K562 (cell line): ENCODE results near the gene IL27RA. TPM values are rescaled to one million over a fixed set of nuclear protein-coding genes. Genes with fewer than 3 reads are reported as not detected.

Source experiments
- ATAC-seq: fragments of 200-7000 bp; cut with Tn5 transposase; 3 replicates; pipeline ENCODE4 v1.9.1; 2020; ENCODE audit warnings: moderate library complexity
- BruUV-seq: library from RNA; stranded (reverse); fragments of 400-500 nt; replicated peaks from 2 replicates; lab custom pipeline; 2021; lab: Mats Ljungman, UMichigan
- CTCF ChIA-PET: fragments of 300-600 bp; formaldehyde crosslinking; extraction: SDS; loops from one replicate; lab custom pipeline; 2021; ENCODE audit warnings: low intra/inter-chr PET ratio; lab: Yijun Ruan, JAX
- POLR2A ChIA-PET: fragments of 300-600, 350-650 bp; sonication (Branson Sonifier 250); formaldehyde crosslinking; extraction: SDS; loops from one replicate; lab custom pipeline; 2021; ENCODE audit warnings: antibody characterized with exemption, inconsistent platforms; lab: Yijun Ruan, JAX
- DNase-seq, 4 experiments: peaks; one replicate each; pipeline versions ENCODE4 v3.0.0 to v3.0.0-alpha.2; 2011 to 2018; ENCODE audit warnings: low spot score in 3 of 4, mixed read lengths in 3 of 4; ENCODE audit errors: extremely low read depth in 1 of 4
- FAIRE-seq: peaks from 2 replicates; lab custom pipeline; 2011; peaks lifted over from hg19 to GRCh38; lab: Jason Lieb, UNC
- H2AFZ ChIP-seq: 2 replicates; pipeline ENCODE4 v1.6.0; 2011; ENCODE audit warnings: low read depth, low read length, control low read depth, inconsistent platforms
- H3K27ac ChIP-seq: fragments of 200-600 bp; 3 replicates; pipeline ENCODE4 v1.8.0; 2011; ENCODE audit warnings: low read depth, mild to moderate bottlenecking, control low read depth, inconsistent platforms, low read length, moderate library complexity, mixed read lengths; ENCODE audit errors: extremely low read depth
- H3K27me3 ChIP-seq, 2 experiments: fragments of 300-600 bp in 1 of 2; 2 replicates in 1 of 2; 3 replicates in 1 of 2; pipeline versions ENCODE4 v1.6.0 to v1.8.0; 2011; ENCODE audit warnings: inconsistent platforms in 2 of 2, low read length in 2 of 2, mild to moderate bottlenecking in 1 of 2, mixed read lengths in 1 of 2, moderate library complexity in 1 of 2; ENCODE audit not compliant: control insufficient read depth in 2 of 2, insufficient read depth in 2 of 2
- H3K36me3 ChIP-seq: fragments of 300-600 bp; 3 replicates; pipeline ENCODE4 v1.8.0; 2011; ENCODE audit warnings: mild to moderate bottlenecking, low read length, inconsistent platforms; ENCODE audit not compliant: control insufficient read depth, insufficient read depth
- H3K4me1 ChIP-seq, 2 experiments: fragments of 200-600 bp in 1 of 2; replicated peaks in 1 of 2; 2 replicates in 1 of 2; 3 replicates in 1 of 2; pipeline versions ENCODE4 v1.5.1 to v1.8.0; 2011; ENCODE audit warnings: inconsistent platforms in 2 of 2, low read length in 2 of 2, mild to moderate bottlenecking in 1 of 2, mixed read lengths in 1 of 2, moderate library complexity in 1 of 2; ENCODE audit not compliant: control insufficient read depth in 2 of 2, insufficient read depth in 2 of 2
- H3K4me2 ChIP-seq: 2 replicates; pipeline ENCODE4 v1.6.1; 2011; ENCODE audit warnings: low read length, control low read depth, inconsistent platforms, mixed read lengths; ENCODE audit not compliant: insufficient read depth
- H3K4me3 ChIP-seq: fragments of 200-600 bp; sonication (generic), shearing (Covaris generic); 2 replicates; pipeline ENCODE4 v1.5.1; 2016; ENCODE audit warnings: control low read depth, inconsistent platforms
- H3K79me2 ChIP-seq: fragments of 200-600 bp; 3 replicates; pipeline ENCODE4 v1.8.0; 2011; ENCODE audit warnings: low read length, inconsistent platforms; ENCODE audit not compliant: control insufficient read depth, insufficient read depth
- H3K9ac ChIP-seq, 2 experiments: 2 replicates each; pipeline versions ENCODE4 v1.6.0 to v1.6.1; 2011; ENCODE audit warnings: low read depth in 2 of 2, low read length in 2 of 2, control low read depth in 1 of 2, inconsistent platforms in 1 of 2, mild to moderate bottlenecking in 1 of 2, mixed read lengths in 1 of 2; ENCODE audit not compliant: insufficient read depth in 1 of 2
- H3K9me1 ChIP-seq: one replicate; pipeline ENCODE4 v1.6.0; 2011; ENCODE audit warnings: inconsistent platforms, mild to moderate bottlenecking, low read length, moderate library complexity; ENCODE audit not compliant: control insufficient read depth, insufficient read depth
- H3K9me3 ChIP-seq: replicated peaks from 2 replicates; pipeline ENCODE4 v1.5.1; 2011; ENCODE audit warnings: low read depth, low read length, inconsistent platforms; ENCODE audit not compliant: control insufficient read depth, insufficient read depth
- H4K20me1 ChIP-seq: replicated peaks from 2 replicates; pipeline ENCODE4 v1.6.1; 2011; ENCODE audit warnings: low read length, inconsistent platforms, mixed read lengths; ENCODE audit not compliant: control insufficient read depth, insufficient read depth
- ATF3 ChIP-seq, 2 experiments: fragments of 450-650 bp in 1 of 2; sonication (generic) in 1 of 2; formaldehyde crosslinking in 1 of 2; IDR thresholded peaks in 1 of 2; conservative IDR thresholded peaks in 1 of 2; 2 replicates each; pipeline versions ENCODE4 v1.6.1 to v1.8.1; 2016 to 2023; ENCODE audit warnings: mild to moderate bottlenecking in 2 of 2, moderate library complexity in 2 of 2, inconsistent platforms in 1 of 2, missing genetic modification reagents in 1 of 2
- HEY1 ChIP-seq: fragments of 250-450 bp; sonication (Bioruptor Pico); IDR thresholded peaks from 2 replicates; pipeline ENCODE4 v1.5.0; 2020; ENCODE audit warnings: mild to moderate bottlenecking, moderate library complexity, borderline replicate concordance
- HNRNPK ChIP-seq: fragments of 200-400 bp; formaldehyde crosslinking; IDR thresholded peaks from one replicate; pipeline ENCODE4 v1.6.1; 2018; ENCODE audit warnings: mild to moderate bottlenecking, low read depth, low read length; ENCODE audit not compliant: poor library complexity, severe bottlenecking
- HOXB6 ChIP-seq: fragments of 250-450 bp; sonication (Bioruptor Pico); IDR thresholded peaks from 2 replicates; pipeline ENCODE4 v1.5.1; 2022; ENCODE audit warnings: mild to moderate bottlenecking, borderline replicate concordance
- MEF2A ChIP-seq: IDR thresholded peaks from 2 replicates; pipeline ENCODE4 v1.6.1; 2011; ENCODE audit warnings: low read depth, mild to moderate bottlenecking, low read length, moderate library complexity; ENCODE audit not compliant: control insufficient read depth
- OTX1 ChIP-seq: fragments of 450-650 bp; formaldehyde crosslinking; IDR thresholded peaks from 2 replicates; pipeline ENCODE4 v1.4.0; 2022; ENCODE audit warnings: mild to moderate bottlenecking
- RHOXF2B ChIP-seq: fragments of 250-450 bp; sonication (Bioruptor Pico); conservative IDR thresholded peaks from 2 replicates; pipeline ENCODE4 v1.5.1; 2021
- ZNF146 ChIP-seq: IDR thresholded peaks from one replicate; pipeline ENCODE4 v1.6.1; 2018; ENCODE audit warnings: missing compliant biosample characterization; ENCODE audit not compliant: unreplicated experiment
- ZNF740 ChIP-seq, 3 experiments: fragments of 200-800 bp in 1 of 3; sonication (Bioruptor generic) in 1 of 3; sonication (generic) in 1 of 3; formaldehyde crosslinking in 1 of 3; IDR thresholded peaks; 2 replicates each; pipeline versions ENCODE4 v1.6.1 to v1.8.0; 2016 to 2022; ENCODE audit warnings: mild to moderate bottlenecking in 2 of 3, missing compliant biosample characterization in 2 of 3, missing genetic modification characterization in 2 of 3, missing genetic modification reagents in 1 of 3
- WGBS: fragments of 100-300 bp; shearing (Covaris generic); methylation state at CpG from one replicate; pipeline ENCODE4 v1.1.6; 2016; ENCODE audit warnings: low coverage, mixed read lengths; ENCODE audit not compliant: insufficient coverage; ENCODE audit errors: missing lambda C conversion rate; 5-methylcytosine and 5-hydroxymethylcytosine counted together
- in situ Hi-C: fragments of 300-500 bp; cut with MboI; formaldehyde crosslinking; loops from 4 replicates; pipeline ENCODE4 v1.15.0; 2018; ENCODE audit warnings: inconsistent platforms, mixed read lengths
- intact Hi-C: fragments of 100-400 bp; cut with micrococcal nuclease; formaldehyde crosslinking; loops from 2 replicates; pipeline ENCODE4 v1.14.2; 2022
- polyA plus RNA-seq, 8 experiments: library from polyadenylated mRNA; depleted of rRNA in 4 of 8; stranded (reverse) in 5 of 8; unstranded in 3 of 8; fragments of >200 nt; fragmentation: Nextera tagmentation in 2 of 8; fragmentation: Illumina TruSeq in 1 of 8; extraction: Ambion mirVana in 2 of 8; extraction: Trizol in 1 of 8; gene quantifications; 2 replicates each; pipeline versions ENCODE4 v1.2.1 to v1.2.3, GENCODE V29; 2011 to 2014; ENCODE audit warnings: inconsistent platforms in 1 of 8, missing spikeins in 1 of 8
- total RNA-seq, 7 experiments: library from RNA; depleted of rRNA in 6 of 7; stranded (reverse); fragments of >200 nt in 6 of 7; fragmentation: Illumina TruSeq in 2 of 7; extraction: Trizol in 2 of 7; gene quantifications; 2 replicates each; pipeline versions ENCODE4 v1.2.1 to v1.2.3, GENCODE V29; 2011 to 2021; ENCODE audit warnings: low replicate concordance in 1 of 7
- TF ChIP-seq, protein P1 (sequence below): fragments of 450-650 bp; IDR thresholded peaks from 2 replicates; pipeline ENCODE4 v1.6.1; 2017; ENCODE audit warnings: antibody characterized with exemption, mild to moderate bottlenecking

The IL27RA gene
- total and polyA plus RNA-seq, 9 of the 15 experiments (the other 6 are each of a cell fraction or from before 2014, with no cell fraction given) = 1.9 to 15.9 (median 12.0) TPM

- POLR2A ChIA-PET = interaction anchor here (0.6 to 1.3 kb wide), 3 partner anchors 44 to 174 kb away, joined by 3 to 4 read pairs (median 4); partner anchors contain the start of gene ASF1B
- BruUV-seq = no TSS peak
- FAIRE-seq = no peak
- TF ChIP-seq ZNF146 (CRISPR knock-in tag) (no peak), HEY1 (CRISPR knock-in tag) (no peak), HNRNPK (no peak), OTX1 (CRISPR knock-in tag) (no peak), ATF3 (IDR thresholded peaks at IDR 0.05) (no peak), ATF3 (CRISPR knock-in tag; conservative IDR thresholded peaks at IDR 0.05) (no peak), HOXB6 (CRISPR knock-in tag) (no peak), ZNF740 (CRISPR knock-in tag; IDR thresholded peaks at IDR 0.05) (peak; percentile 73; the same call in 1 of the 2 replicates), ZNF740 (tag; IDR thresholded peaks at IDR 0.05) (no peak), MEF2A (no peak), RHOXF2B (CRISPR knock-in tag) (no peak)
- TF ChIP-seq, protein P1, sequence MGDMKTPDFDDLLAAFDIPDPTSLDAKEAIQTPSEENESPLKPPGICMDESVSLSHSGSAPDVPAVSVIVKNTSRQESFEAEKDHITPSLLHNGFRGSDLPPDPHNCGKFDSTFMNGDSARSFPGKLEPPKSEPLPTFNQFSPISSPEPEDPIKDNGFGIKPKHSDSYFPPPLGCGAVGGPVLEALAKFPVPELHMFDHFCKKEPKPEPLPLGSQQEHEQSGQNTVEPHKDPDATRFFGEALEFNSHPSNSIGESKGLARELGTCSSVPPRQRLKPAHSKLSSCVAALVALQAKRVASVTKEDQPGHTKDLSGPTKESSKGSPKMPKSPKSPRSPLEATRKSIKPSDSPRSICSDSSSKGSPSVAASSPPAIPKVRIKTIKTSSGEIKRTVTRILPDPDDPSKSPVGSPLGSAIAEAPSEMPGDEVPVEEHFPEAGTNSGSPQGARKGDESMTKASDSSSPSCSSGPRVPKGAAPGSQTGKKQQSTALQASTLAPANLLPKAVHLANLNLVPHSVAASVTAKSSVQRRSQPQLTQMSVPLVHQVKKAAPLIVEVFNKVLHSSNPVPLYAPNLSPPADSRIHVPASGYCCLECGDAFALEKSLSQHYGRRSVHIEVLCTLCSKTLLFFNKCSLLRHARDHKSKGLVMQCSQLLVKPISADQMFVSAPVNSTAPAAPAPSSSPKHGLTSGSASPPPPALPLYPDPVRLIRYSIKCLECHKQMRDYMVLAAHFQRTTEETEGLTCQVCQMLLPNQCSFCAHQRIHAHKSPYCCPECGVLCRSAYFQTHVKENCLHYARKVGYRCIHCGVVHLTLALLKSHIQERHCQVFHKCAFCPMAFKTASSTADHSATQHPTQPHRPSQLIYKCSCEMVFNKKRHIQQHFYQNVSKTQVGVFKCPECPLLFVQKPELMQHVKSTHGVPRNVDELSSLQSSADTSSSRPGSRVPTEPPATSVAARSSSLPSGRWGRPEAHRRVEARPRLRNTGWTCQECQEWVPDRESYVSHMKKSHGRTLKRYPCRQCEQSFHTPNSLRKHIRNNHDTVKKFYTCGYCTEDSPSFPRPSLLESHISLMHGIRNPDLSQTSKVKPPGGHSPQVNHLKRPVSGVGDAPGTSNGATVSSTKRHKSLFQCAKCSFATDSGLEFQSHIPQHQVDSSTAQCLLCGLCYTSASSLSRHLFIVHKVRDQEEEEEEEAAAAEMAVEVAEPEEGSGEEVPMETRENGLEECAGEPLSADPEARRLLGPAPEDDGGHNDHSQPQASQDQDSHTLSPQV = no peak
These were observed 42.6 kb downstream of the IL27RA start for GRCh38 chr19:14073925-14074838.

More at GRCh38 chr19:14073925-14074838, 42.6 kb downstream of the IL27RA start:
- Histone ChIP-seq H3K9me1 (no peaks in the 10 kb centered on the region), H2AFZ (peak overlapping the region; percentile 90), H3K27me3 (no peaks in the 10 kb centered on the region), H3K9ac (peak overlapping the region; percentile 69 to 97), H3K79me2 (peaks cover 19% of the 10 kb centered on the region), H3K27ac (peak overlapping the region; percentile 68), H4K20me1 (no peaks in the 10 kb centered on the region), H3K4me2 (peak overlapping the region; percentile 82), H3K36me3 (no peaks in the 10 kb centered on the region), H3K4me1 (peaks cover 9 to 48% of the 10 kb centered on the region in 2 experiments; a peak in 4 of 5 replicates), H3K9me3 (no peaks in the 10 kb centered on the region), H3K4me3 (peak overlapping the region; percentile 55)
- DNase-seq (peak; percentile 38 to 61 (median 51)), ATAC-seq (peak; percentile 52)
- CTCF ChIA-PET = interaction anchor here (0.6 to 3.7 kb wide), 3 partner anchors 194 to 332 kb away, joined by 3 to 39 read pairs (median 4); no protein-coding TSS in a partner anchor
- 3% methylated on average over 35 of the region's 44 CpGs for WGBS
- in situ Hi-C loops = loop anchor here (5.0 to 25.0 kb wide), 2 partner anchors 192 to 487 kb away; no protein-coding TSS in a partner anchor
- intact Hi-C loops = no loop called here
